ENCODE data around the gene ZNF440. TPM values are rescaled to one million over a fixed set of nuclear protein-coding genes. Genes with fewer than 3 reads are reported as not detected.
A peak's percentile ranks its signal among the peaks of the same experiment; 100 is the strongest.
"Not testable (repeated sequence)": the region's sequence is repeated elsewhere in the genome, so short reads cannot be mapped to it uniquely, and the experiment has no call there.

The ZNF440 gene
- total and polyA plus RNA-seq, 2 experiments from 2014 or later, result 2.4 to 4.2 TPM

DNA sequence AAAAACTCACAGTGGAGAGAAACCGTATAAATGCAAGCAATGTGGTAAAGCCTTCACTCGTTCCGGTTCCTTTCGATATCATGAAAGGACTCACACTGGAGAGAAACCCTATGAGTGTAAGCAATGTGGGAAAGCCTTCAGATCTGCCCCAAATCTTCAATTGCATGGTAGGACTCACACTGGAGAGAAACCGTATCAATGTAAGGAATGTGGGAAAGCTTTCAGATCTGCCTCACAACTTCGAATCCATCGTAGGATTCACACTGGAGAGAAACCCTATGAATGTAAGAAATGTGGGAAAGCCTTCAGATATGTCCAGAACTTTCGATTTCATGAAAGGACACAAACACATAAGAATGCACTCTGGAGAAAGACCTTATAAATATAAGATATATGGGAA lies 54.1 kb downstream of the ZNF440 start:
- Histone ChIP-seq H3K36me3 (ENCODE audit: low read depth) (peaks cover 47% of the 10 kb centered on the region), H4K20me1 (ENCODE audit: insufficient read depth) (no peaks in the 10 kb centered on the region), H3K79me2 (ENCODE audit: insufficient read depth) (peaks cover 13% of the 10 kb centered on the region), H3K27ac (no peak overlapping the region), H3K9me2 (ENCODE audit: insufficient read depth) (no peaks in the 10 kb centered on the region), H3K4me2 (ENCODE audit: unreplicated experiment) (no peak overlapping the region), H2AFZ (no peak overlapping the region), H3K27me3 (replicated peaks; ENCODE audit: insufficient read depth) (no peaks in the 10 kb centered on the region), H3K9ac (no peak overlapping the region), H3K9me3 (ENCODE audit: low read depth) (peaks cover 14% of the 10 kb centered on the region), H3K4me1 (ENCODE audit: insufficient read depth) (no peaks in the 10 kb centered on the region), H3K4me3 (no peak overlapping the region), H3F3A (ENCODE audit: insufficient read depth) (peaks cover 5% of the 10 kb centered on the region; the same call in 1 of the 2 replicates)
- 97 to 98% methylated on average over 8 of the region's 8 CpGs for WGBS, 2 experiments (ENCODE audit: low coverage in 1 of 2, low lambda C conversion rate in 2 of 2, missing lambda C conversion rate in 2 of 2)
- DNase-seq, result no peak
- no peak for TF ChIP-seq EZH2 (IDR thresholded peaks at IDR 0.05; ENCODE audit: insufficient read depth, poor library complexity, severe bottlenecking)
- no peak for TF ChIP-seq EZH2phosphoT487 (IDR thresholded peaks at IDR 0.05; ENCODE audit: insufficient read depth, low read depth)
- in situ Hi-C loops (cut with MboI), result no loop called here

DNA sequence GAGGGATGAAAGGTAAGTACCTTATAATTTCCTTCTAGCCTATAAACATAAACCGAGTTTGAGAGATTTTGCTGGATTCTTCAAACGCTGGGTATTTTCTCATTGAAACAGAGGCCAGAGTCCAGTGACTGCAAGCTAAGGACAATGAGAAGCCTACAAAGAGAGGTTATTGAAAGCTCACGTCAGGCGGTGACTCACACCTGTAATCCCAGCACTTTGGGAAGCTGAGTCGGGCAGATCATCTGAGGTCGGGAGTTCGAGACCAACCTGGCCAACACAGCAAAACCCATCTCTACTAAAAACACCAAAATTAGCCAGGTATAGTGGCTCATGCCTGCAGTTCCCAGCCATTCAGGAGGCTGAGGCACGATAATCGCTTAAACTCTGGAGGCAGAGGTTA lies 58.6 kb downstream of the ZNF440 start:
- Histone ChIP-seq H3F3A (ENCODE audit: insufficient read depth) (peaks cover 5% of the 10 kb centered on the region; the same call in 1 of the 2 replicates), H3K9ac (no peak overlapping the region), H3K9me2 (ENCODE audit: insufficient read depth) (no peaks in the 10 kb centered on the region), H3K36me3 (ENCODE audit: low read depth) (peaks cover 23% of the 10 kb centered on the region), H2AFZ (no peak overlapping the region), H3K4me3 (no peak overlapping the region), H3K27me3 (replicated peaks; ENCODE audit: insufficient read depth) (no peaks in the 10 kb centered on the region), H3K27ac (no peak overlapping the region), H4K20me1 (ENCODE audit: insufficient read depth) (no peaks in the 10 kb centered on the region), H3K4me2 (ENCODE audit: unreplicated experiment) (no peak overlapping the region), H3K4me1 (ENCODE audit: insufficient read depth) (no peaks in the 10 kb centered on the region), H3K79me2 (ENCODE audit: insufficient read depth) (no peaks in the 10 kb centered on the region), H3K9me3 (ENCODE audit: low read depth) (peaks cover 8% of the 10 kb centered on the region)
- DNase-seq, result no peak
- no peak for TF ChIP-seq EZH2 (IDR thresholded peaks at IDR 0.05; ENCODE audit: insufficient read depth, poor library complexity, severe bottlenecking)
- no peak for TF ChIP-seq EZH2phosphoT487 (IDR thresholded peaks at IDR 0.05; ENCODE audit: insufficient read depth, low read depth)
- WGBS, 2 experiments (ENCODE audit: low coverage in 1 of 2, low lambda C conversion rate in 2 of 2, missing lambda C conversion rate in 2 of 2), result 90 to 92% methylated on average over 9 of the region's 9 CpGs
- in situ Hi-C loops (cut with MboI), result no loop called here

DNA sequence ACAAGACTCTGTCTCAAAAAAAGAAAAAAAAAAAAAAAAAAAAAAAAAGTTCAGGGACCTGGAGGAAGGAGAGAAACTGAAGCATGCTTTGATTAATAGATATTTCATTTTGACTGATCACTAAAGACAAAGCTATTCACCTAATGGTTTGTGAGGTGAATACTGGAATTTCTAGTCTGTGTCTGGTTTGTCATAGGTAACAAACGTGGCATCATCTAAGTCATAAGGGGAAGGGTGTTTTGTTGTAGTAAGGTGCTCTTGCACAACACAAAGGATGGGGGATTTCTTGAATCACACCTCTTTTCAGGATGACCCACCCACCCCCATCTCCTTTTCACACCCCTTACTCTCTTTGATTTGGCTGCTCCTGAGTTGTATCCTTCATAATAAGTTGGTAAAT lies 59.7 kb downstream of the ZNF440 start:
- H3K79me2 ChIP-seq (ENCODE audit: insufficient read depth), result no peaks in the 10 kb centered on the region
- no peak overlapping the region for H2AFZ ChIP-seq
- no peak overlapping the region for H3K4me2 ChIP-seq (ENCODE audit: unreplicated experiment)
- H3K4me3 ChIP-seq, result no peak overlapping the region
- peaks cover 12% of the 10 kb centered on the region for H3K36me3 ChIP-seq (ENCODE audit: low read depth)
- H3K27me3 ChIP-seq (replicated peaks; ENCODE audit: insufficient read depth), result no peaks in the 10 kb centered on the region
- no peaks in the 10 kb centered on the region for H3K4me1 ChIP-seq (ENCODE audit: insufficient read depth)
- peaks cover 3% of the 10 kb centered on the region for H3K9me3 ChIP-seq (ENCODE audit: low read depth)
- TF ChIP-seq EZH2phosphoT487 (IDR thresholded peaks at IDR 0.05; ENCODE audit: insufficient read depth, low read depth) (no peak), EZH2 (IDR thresholded peaks at IDR 0.05; ENCODE audit: insufficient read depth, poor library complexity, severe bottlenecking) (no peak)
- H3F3A ChIP-seq (ENCODE audit: insufficient read depth), result no peaks in the 10 kb centered on the region
- in situ Hi-C loops (cut with MboI), result no loop called here
- whole genome bisulfite sequencing, 2 experiments (ENCODE audit: low coverage in 1 of 2, low lambda C conversion rate in 2 of 2, missing lambda C conversion rate in 2 of 2), result 100% methylated on average over 1 of the region's 1 CpG
- H3K27ac ChIP-seq, result no peak overlapping the region
- DNase-seq, result no peak
- H3K9me2 ChIP-seq (ENCODE audit: insufficient read depth), result no peaks in the 10 kb centered on the region
- H3K9ac ChIP-seq, result no peak overlapping the region
- no peaks in the 10 kb centered on the region for H4K20me1 ChIP-seq (ENCODE audit: insufficient read depth)

DNA sequence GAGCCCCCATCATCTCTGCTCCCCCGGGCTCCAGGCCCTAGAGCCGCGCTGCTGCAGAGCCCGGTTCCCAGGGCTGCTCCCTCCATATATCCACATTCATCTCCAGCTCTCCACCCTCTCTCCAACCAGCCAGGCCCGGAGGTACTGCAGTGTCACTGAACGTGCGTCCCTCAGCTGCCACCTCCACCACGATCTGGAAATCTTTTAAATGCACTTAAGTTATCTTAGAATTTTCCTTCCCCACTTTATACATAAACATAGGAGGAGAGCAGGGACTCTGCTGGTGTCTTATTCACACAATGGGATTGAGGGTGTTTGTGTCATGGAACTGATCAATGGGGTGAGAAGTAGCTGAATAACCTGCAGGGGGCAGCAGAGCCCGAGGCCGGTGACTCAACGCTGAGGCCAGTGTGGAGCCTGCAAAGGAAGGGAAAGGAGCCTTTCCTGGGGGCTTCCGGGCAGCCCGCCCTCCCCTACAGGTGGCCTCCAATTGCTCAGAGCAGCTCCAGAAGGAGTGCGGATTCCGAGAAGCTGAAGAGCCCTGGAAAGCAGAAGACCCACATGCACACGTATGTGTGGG lies 65.7 kb downstream of the ZNF440 start:
- H3K4me1 ChIP-seq (ENCODE audit: insufficient read depth); in situ Hi-C loops (cut with MboI): not testable (repeated sequence)
- WGBS, 2 experiments (ENCODE audit: low coverage in 1 of 2, low lambda C conversion rate in 2 of 2, missing lambda C conversion rate in 2 of 2), result 57 to 58% methylated on average over 16 of the region's 16 CpGs

GRCh38 chr19:11880598-11880997 lies 66.5 kb downstream of the ZNF440 start:
- no peak for TF ChIP-seq EZH2phosphoT487 (IDR thresholded peaks at IDR 0.05; ENCODE audit: insufficient read depth, low read depth)
- TF ChIP-seq EZH2 (IDR thresholded peaks at IDR 0.05; ENCODE audit: insufficient read depth, poor library complexity, severe bottlenecking), result no peak
- H3K4me1 ChIP-seq (ENCODE audit: insufficient read depth), result no peaks in the 10 kb centered on the region
- no peak overlapping the region for H3K4me3 ChIP-seq
- no peak overlapping the region for H2AFZ ChIP-seq
- H3K4me2 ChIP-seq (ENCODE audit: unreplicated experiment), result no peak overlapping the region
- H3K9me3 ChIP-seq (ENCODE audit: low read depth), result no peaks in the 10 kb centered on the region
- H3K36me3 ChIP-seq (ENCODE audit: low read depth), result no peaks in the 10 kb centered on the region
- no peaks in the 10 kb centered on the region for H3K79me2 ChIP-seq (ENCODE audit: insufficient read depth)
- H3K9ac ChIP-seq, result no peak overlapping the region
- H3F3A ChIP-seq (ENCODE audit: insufficient read depth), result no peaks in the 10 kb centered on the region
- in situ Hi-C loops (cut with MboI), result no loop called here
- 68 to 71% methylated on average over 12 of the region's 12 CpGs for WGBS, 2 experiments (ENCODE audit: low coverage in 1 of 2, low lambda C conversion rate in 2 of 2, missing lambda C conversion rate in 2 of 2)
- H4K20me1 ChIP-seq (ENCODE audit: insufficient read depth), result no peaks in the 10 kb centered on the region
- no peak overlapping the region for H3K27ac ChIP-seq
- H3K27me3 ChIP-seq (replicated peaks; ENCODE audit: insufficient read depth), result no peaks in the 10 kb centered on the region
- DNase-seq, result no peak
- no peaks in the 10 kb centered on the region for H3K9me2 ChIP-seq (ENCODE audit: insufficient read depth)

More for the DNA sequence above, 65.7 kb downstream of the ZNF440 start:
- not testable (repeated sequence) for H3K4me3 ChIP-seq; H3K36me3 ChIP-seq (ENCODE audit: low read depth); H3F3A ChIP-seq (ENCODE audit: insufficient read depth); H3K79me2 ChIP-seq (ENCODE audit: insufficient read depth); H3K9ac ChIP-seq; H3K9me2 ChIP-seq (ENCODE audit: insufficient read depth); H2AFZ ChIP-seq; H3K27ac ChIP-seq; H3K9me3 ChIP-seq (ENCODE audit: low read depth); H3K27me3 ChIP-seq (replicated peaks; ENCODE audit: insufficient read depth); H4K20me1 ChIP-seq (ENCODE audit: insufficient read depth); H3K4me2 ChIP-seq (ENCODE audit: unreplicated experiment)
- DNase-seq, result peak; percentile 41

All from GM23248 (cell line).